HG03571 (cell line): ENCODE results near the gene CDC6.

Experiments used
- ATAC-seq: cut with Tn5 transposase; IDR thresholded peaks from one replicate; pipeline ENCODE4 v1.9.1; 2021; ENCODE audit not compliant: unreplicated experiment

CDC6 gene, protein sequence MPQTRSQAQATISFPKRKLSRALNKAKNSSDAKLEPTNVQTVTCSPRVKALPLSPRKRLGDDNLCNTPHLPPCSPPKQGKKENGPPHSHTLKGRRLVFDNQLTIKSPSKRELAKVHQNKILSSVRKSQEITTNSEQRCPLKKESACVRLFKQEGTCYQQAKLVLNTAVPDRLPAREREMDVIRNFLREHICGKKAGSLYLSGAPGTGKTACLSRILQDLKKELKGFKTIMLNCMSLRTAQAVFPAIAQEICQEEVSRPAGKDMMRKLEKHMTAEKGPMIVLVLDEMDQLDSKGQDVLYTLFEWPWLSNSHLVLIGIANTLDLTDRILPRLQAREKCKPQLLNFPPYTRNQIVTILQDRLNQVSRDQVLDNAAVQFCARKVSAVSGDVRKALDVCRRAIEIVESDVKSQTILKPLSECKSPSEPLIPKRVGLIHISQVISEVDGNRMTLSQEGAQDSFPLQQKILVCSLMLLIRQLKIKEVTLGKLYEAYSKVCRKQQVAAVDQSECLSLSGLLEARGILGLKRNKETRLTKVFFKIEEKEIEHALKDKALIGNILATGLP

DNA sequence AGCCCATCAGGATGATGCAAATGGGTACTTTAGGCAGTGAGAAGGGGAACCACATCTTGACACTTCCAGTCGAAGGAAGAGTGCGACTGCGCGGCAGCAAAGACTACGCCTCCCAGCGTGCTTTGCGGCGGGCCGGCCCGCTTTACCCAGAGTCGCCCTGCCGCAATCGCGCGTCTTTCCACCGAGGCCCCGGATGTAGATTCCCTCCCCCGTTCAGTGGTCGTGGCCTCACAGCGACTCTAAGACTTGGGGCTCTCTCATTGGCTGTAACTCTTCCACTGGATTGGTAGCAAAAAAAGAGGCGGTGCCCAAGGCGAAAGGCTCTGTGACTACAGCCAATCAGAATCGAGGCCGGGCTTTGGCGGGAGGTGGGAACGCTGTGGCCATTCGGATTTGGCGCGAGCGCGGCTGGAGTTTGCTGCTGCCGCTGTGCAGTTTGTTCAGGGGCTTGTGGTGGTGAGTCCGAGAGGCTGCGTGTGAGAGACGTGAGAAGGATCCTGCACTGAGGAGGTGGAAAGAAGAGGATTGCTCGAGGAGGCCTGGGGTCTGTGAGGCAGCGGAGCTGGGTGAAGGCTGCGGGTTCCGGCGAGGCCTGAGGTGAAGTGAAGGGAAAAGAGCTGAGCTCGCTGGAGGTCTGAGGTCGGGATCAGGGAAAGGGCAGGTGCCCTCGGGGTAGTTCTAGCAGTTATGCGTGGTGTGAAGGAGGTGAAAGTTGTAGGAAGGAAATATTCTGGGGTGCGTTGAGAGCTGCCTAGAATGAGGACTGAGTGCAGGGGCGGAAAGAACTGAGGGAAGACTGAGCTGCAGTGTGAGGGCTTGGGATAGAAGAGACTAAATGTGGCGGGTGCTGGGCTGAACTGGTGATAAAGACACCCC, at the start of gene CDC6:
Gene CDC6 (plus strand): TSS at position 386 of the 876 bp plus-strand sequence. CDS start 1,542 bp downstream, outside the sequence.
- peak; percentile 86 for ATAC-seq

DNA sequence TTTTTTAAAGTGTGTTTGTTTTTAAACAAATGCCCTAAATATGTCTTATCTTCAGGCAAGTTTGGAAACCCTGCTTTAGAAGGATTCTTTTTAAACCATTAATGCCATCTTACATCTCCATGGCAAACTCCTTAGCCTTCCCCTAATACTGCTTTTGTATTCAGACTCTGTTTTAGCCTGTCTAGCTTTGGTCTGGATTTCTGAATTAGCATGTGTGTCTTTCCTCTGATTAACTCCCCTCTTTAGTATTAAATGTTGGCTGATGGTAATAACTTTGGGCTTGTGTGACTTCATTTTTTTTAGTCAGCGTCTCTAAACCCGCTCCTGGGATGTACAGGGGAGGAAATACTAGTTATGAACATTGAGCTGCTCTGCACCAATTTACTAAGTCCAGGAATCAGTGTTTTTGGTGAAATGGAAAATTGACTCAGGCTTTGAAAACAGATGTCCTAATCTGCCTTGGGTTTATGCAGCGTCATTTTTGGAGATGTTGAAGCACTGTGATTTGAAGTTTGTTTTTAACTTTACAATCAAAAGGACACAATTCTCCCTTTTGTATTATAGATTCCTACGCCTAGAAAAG, 46.3 kb upstream of the CDC6 start:
- no peak for ATAC-seq

DNA sequence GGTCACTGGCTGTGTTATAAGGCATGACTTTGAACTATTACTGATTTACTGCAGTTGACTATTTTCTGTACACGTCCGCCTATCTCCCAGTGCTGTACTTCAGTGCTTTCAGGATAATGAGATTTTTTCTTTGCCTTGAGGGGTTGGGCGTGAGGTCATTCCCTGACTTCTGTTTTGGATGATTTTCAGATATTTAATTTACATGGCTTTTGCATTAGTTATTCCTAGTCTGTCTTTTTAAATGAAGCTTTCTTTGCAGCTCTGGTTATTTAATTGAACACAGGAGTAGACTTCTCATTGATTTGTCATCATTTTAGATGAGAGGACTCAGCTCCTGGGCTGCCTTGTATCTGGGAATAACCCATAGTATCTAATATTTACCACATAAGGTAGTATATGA, 44.9 kb upstream of the CDC6 start:
- no peak for ATAC-seq

DNA sequence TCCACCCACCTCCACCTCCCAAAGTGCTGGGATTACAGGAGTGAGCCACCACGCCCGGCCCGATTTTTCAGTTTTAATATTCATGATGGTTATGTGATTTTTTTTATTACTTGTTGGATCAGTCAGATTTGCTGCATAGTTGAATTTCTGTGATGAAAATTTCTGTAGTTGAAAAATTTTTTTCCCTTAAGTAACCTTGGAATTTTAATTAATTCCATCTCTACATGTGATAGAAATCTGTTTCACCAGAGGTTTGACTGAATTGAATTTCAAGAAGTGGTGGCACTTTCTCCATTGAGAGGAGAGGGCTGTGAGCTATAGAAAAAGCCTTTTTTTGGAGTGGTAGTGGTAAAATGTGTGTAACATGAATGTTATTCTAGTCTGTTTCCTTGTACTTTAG, 43.9 kb upstream of the CDC6 start:
- no peak for ATAC-seq

- no peak for ATAC-seq
Measured at GRCh38 chr17:40244255-40244654, 43.4 kb upstream of the CDC6 start.

GRCh38 chr17:40247926-40248495, 39.7 kb upstream of the CDC6 start:
- ATAC-seq: no peak

DNA sequence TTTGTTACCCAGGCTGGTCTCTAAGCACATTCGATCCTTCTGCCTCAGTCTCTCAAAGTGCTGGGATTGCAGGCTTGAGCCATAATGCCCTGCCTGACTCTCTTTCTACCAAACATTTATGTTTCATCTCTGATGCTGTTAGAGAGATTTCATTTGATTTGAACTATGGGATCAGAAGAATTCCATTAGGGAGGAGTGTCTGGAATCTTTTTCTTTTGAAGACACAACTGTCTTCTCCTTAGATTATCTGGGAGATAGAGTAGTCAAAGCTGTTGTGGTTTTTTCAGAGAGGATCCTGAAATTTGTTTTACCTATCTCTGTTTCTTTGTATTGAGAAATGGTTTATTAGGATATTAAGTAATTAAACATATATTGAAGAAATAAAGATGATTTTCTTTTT, 39.2 kb upstream of the CDC6 start:
- ATAC-seq: no peak

GRCh38 chr17:40251576-40251975, 36.1 kb upstream of the CDC6 start:
- ATAC-seq: no peak

GRCh38 chr17:40253565-40253964, 34.1 kb upstream of the CDC6 start:
- ATAC-seq: no peak

GRCh38 chr17:40259505-40259904, 28.2 kb upstream of the CDC6 start:
- no peak for ATAC-seq

DNA sequence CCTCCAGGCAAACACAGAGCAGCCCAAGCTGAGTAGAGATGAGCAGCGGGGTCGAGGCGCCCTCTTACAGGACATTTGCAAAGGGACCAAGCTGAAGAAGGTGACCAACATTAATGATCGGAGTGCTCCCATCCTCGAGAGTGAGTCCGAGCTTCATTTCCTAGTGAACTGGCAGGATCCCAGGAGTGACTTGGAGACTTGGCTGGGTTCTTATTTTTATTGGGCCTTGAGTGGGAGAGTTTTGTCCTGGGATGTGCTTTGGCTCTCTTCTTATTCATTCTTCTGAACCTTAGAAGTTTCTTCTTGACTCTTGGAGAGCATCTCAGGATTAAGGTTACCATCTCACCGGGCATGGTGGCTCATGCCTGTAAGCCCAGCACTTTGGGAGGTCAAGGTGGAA, 27.2 kb upstream of the CDC6 start:
- ATAC-seq: no peak

- no peak for ATAC-seq
Measured at GRCh38 chr17:40264458-40265185, 23.1 kb upstream of the CDC6 start.

DNA sequence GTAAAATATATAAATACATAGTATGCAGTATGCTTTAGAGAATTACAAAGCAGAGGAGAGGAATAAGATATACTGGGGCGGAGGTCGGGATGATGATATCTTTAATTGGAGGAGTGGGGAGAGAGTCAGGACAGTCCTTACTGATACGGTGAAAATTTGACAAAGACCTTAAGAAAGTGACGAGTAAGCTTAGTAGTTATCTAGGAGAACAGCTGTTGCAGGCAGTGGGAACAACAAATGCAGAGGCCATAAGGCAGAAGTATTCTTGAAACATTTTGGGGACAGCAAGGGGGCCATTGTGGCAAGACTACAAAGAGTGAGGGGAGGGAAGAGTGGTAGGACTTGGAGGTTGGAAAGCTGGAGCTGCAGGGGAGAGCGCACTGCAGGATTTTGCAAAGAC, 22.3 kb upstream of the CDC6 start:
- no peak for ATAC-seq

GRCh38 chr17:40266882-40267281, 20.8 kb upstream of the CDC6 start:
- ATAC-seq: no peak

DNA sequence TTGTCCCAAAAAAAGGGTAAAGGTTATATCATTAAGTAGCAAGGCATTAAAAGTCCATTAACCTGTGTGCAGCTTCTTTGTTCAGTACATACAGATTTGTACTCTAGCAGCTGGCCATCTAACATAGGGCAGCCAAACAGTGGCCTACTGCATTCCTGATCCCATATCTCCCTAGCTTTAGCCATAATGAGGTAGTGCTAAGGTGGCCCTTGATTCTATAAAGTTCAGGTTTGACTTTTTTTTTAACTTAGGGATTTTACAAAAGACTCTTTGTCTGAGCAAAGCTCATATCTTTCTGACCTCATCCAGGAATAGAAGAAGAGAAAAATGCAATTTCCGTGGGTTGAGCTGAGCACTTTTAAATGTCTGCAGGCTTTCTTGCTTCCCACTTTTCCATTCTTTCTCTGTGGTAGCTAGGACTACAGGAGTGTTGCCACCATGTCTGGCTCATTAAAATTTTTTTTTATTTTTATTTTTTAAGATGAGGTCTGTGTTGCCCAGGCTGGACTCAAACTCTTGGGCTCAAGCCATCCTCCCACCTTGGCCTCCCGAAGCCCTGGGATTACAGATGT, 19.5 kb upstream of the CDC6 start:
- ATAC-seq: no peak

DNA sequence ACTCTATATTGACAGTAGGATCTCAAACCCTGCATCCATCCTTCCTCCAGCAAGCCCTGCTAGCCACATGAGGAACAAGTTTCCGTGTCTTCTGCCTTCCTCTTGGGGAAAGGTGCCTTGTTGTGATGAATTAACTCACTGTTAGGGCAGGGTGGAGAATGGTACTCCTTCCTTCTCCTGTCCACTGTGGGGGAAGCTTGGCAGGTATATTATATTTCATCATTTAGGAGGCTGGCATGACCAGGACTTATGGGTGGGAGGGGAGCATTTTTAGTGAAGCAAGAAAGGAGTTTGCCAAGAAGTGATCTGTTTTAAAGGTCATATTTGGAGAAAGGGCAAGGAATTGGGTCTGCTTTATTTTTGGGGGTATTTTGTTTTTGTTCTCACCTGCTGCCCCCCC, 9.3 kb upstream of the CDC6 start:
- no peak for ATAC-seq

GRCh38 chr17:40279402-40279801, 8.3 kb upstream of the CDC6 start:
- no peak for ATAC-seq

GRCh38 chr17:40281663-40282062, 6.0 kb upstream of the CDC6 start:
- ATAC-seq: no peak

- no peak for ATAC-seq
Measured at GRCh38 chr17:40283662-40284061, 4.0 kb upstream of the CDC6 start.

- no peak for ATAC-seq
Measured at GRCh38 chr17:40284085-40284713, 3.5 kb upstream of the CDC6 start.
